Measurements from ENCODE around the gene MAMDC2.
"Not testable (repeated sequence)": the region's sequence is repeated elsewhere in the genome, so short reads cannot be mapped to it uniquely, and the experiment has no call there.

MAMDC2 gene

DNA sequence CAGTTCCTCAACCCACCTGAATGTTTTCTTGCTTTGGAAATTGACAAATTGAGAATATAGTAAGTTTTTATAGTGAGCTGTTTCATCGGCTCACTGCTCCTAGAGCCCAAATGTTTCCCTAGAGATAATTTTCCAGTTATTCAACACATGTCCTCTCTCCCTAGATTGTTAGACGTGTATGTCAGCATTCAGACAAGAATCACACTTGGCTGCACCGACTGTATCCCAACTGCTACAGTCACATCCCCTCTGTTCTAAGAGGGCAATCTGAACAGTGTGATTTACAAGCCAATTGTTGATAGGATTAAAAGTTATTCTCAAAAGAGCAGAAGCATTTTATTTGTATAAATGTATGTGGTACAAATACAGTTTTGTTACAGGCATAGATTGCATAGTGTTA, 93.9 kb downstream of the MAMDC2 start:
- no peak for DNase-seq

DNA sequence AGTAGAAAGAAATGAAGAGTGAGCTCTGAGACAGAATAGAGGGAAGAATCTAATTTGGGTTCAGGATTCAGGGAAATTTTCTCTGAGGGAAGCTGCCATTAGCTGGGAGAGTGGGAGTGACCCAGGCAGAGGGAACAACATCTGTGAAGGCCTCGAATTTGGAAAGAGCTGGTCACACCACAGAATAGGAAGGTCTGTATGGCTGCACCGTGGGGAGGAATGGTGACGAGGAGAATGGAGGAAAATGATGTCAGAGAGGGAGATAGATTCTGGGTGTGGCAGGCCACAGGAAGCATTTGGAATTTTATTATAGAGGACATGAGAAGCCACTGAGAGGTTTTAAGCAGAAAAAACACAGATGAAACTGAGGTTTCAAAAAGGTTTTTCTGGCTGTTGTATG, 98.5 kb downstream of the MAMDC2 start:
- DNase-seq: no peak

DNA sequence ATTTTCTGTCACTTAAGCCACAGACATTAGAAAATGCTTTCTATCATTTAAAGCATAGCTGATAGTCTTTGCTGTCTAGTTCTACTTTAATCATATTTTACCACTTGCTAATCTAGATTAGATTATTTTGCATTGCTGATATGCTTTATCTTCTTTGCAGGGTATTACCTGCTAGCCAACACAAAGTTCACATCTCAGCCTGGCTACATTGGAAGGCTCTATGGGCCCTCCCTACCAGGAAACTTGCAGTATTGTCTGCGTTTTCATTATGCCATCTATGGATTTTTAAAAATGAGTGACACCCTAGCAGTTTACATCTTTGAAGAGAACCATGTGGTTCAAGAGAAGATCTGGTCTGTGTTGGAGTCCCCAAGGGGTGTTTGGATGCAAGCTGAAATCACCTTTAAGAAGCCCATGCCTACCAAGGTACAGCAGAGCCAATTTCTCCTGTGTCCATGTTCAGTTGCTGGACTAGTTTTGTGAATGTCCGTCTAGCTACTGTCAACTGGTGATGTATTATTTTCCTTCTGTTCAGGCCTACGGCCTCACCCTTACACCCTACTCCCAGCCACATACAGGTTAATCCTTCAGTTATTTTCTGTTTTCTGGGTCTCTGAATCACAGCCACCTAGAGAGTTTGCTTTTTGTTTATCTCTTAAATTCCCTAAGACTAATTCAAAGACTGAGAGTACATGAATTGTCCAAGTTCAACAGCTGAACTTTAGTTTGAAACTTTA, 99.9 kb downstream of the MAMDC2 start:
- no peak for DNase-seq

DNA sequence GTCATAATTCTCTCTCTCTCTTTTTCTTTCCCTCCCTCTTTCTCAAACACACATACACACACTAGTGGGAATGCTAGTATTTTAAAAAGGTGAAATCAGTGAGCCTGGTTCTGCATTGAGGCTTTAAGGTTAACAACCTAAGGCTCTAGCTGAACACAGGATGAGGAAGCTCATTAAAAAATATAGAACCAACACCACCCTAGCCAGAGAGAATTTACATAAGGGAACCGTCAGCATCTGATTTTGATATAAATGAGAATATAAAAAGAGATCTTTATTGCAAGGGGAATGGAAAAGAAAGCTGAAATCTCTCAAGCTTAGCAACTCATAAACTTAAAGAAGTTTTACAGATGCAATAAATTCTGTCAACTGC, 100.5 kb downstream of the MAMDC2 start:
- DNase-seq: no peak

DNA sequence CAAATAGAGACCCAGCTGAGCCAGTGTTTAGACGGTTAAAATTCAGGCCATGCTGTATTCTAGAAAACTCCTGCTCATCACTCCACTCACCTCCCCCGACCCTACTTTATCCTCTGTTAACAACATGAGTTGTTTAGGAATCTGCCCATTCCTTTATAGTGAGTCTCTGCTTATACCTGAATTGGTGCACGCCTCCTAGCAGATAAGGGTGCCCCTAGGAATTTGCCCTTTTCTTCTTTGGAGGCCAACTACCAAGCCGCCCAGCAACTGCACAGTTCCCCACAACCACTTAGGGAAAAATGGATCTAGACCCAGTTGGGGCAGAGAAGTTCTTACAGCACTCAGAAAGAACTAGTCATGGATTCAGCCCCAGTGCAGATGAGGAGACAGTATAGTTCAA, 102.3 kb downstream of the MAMDC2 start:
- no peak for DNase-seq

DNA sequence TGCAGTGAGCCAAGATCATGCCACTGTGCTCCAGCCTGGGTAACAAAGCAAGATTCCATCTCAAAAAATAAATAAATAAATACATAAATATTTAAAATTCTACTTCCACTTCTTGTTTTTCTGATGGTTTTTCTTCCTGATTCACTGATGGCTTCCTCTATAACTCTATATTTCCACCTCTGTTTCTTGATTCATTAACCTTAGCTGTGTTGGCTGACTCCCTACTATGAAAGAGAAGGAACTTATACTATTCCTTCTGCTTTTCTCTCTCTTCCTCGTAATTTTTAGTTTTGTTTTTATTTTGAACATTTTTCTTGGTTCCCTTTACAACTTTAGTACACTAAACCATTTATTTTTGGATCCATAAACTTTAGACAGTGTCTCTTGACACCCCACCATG, 103.5 kb downstream of the MAMDC2 start:
- DNase-seq: no peak

DNA sequence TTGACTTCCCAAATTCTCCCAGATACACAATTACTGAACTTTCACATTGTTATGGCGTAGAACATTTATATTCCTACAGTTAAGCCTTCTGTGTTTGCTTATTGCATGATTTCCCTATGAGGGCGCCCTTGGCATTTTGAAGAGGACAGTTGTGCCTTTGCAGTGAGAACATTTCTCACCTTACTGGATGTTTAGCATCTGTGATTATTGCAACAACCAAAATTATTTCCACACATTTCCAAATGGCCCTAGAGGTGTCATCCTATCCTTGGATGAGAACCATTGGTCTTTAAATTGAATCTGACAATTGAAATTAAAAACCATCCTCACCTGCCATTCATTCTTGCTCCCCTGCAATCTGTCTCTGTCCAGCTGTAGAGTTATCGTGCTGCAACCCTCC, 104.0 kb downstream of the MAMDC2 start:
- no peak for DNase-seq

DNA sequence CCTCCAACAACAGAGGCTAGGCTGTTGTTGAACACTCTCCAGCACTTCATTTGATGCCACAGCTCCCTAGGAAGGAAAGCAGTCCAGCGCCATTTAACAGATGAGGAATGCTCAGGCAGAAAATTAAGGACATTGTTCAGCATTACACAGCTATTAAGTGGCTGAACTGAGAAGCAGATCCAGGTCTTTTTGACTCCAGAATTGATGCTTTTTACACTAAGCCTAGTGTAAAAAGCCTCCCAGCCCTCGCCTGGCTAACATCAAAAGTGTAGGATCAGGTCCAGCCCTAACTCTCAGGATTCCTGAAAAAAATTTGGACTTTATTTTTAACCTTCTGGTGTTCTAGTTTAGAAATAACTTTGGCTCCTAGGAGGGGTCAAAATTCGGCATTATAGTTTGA, 108.7 kb downstream of the MAMDC2 start:
- DNase-seq: no peak

DNA sequence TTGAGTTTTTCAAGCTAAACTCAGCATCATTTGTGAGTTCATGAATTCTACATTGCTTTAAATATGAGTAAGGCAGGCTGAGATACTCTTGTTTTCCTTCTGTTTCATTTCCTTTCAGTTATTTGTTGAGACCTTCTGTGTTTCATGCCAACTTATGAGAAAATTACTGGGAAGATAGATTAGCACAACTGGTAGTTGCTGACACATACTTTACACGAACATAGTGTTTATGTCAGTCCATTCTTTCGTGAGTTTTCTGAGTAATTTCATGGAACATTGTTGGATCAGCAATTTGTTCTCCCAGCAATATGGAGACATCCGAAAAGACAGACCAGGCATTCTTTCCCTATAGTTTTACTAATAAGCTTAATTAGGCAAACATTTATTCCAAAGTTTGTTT, 113.1 kb downstream of the MAMDC2 start:
- DNase-seq: no peak

DNA sequence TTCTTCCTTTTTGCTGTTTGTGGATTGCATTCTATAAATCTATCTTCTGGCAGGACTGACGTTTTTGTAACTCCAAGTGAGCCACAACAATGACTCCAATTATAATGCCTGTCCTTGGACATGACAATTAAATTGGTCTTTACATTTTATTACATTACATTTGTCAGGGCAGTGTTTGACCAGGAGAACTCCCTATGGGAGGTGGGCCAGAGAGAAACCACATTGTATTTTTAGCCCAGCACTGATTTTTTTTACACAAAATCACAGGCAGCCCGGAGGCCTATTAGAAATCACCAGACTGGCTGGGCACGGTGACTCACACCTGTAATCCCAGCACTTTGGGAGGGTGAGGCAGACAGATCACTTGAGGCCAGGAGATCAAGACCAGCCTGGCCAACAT, 116.0 kb downstream of the MAMDC2 start:
- no peak for DNase-seq

DNA sequence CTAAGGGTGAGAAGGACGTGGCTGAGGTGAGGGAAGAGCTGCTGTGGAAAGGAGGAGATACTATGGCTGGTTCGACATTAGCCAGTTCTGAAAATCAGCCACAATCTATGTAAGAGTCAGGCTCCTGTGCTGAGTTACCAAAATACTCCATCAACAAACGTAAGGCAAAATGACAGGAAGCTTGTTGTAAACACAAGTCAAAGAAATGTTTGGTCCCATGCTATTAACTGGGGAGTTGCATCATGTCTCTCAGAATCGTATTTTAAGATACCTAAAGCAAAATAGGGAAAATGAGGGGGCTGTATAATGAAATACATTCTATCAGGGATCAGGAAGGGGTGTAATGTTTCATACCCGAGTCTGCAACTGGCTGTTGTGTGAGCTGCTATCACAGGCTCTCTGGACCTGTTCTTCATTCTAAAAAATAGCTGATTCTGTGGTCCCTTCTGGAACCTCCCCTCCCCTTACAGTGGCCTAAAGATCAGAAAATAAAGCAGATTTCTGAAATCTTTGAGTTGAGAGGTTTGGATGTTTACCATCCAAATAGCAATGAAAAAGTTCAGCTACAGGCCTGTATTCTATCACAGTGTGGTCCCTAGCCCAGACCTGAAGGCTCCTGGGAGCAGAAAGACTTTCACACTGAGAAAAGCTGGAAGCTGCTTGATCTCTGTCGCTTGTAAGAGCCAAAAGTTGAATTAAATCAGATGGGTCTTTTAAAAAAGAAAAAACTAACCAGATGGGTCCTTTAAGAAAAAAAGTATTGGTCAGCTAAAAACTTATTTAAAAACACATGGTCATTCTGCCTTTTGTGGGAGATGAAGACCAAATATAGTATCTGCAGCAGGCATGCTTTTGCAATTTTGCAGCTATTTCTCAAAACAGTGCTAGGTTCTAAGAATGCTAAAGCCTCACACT, 117.3 kb downstream of the MAMDC2 start:
- DNase-seq: no peak

DNA sequence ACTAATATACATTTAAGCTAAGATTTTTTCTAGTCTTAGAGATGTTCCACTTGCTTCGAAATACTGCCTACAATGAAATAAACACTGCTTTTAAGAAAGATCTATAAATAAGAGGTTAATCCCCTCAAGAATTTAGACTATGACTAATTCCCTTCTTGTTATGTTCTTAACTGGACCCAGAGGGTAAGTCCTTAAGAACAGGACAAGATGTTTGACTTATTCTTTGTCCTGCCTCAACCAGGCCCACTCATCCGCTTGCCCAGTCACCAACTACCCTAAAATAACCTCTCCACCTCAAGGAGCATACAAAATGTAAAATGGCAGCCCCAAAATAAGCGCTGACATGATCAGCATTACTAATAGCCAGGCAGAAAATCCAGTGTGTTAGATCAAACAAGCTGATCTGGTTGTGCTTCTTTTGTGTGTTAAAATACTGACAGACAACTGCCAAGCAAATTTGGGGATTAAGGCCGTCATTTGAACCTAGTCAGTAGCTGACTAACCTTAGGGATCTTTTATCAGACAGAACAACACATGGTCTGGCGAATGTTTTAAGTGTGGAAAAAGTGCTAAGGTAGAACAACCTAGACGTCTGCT, 121.5 kb downstream of the MAMDC2 start:
- DNase-seq: no peak

DNA sequence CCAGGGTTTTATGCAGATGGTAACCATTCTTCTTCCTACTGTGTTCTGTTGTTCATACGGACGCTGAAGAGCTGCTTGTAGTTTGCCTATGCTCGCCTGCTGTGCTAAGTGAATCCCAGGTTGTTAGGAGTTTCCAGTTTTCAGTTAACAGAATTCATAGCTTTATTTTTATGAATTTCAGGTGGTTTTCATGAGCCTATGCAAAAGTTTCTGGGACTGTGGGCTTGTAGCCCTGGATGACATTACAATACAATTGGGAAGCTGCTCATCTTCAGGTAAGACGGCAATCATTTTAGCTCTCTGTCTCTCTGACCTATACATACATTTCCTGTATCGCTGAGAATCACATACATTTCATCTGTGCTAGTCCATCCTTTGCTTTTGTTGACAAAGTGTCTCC, 124.9 kb downstream of the MAMDC2 start:
- DNase-seq: no peak

DNA sequence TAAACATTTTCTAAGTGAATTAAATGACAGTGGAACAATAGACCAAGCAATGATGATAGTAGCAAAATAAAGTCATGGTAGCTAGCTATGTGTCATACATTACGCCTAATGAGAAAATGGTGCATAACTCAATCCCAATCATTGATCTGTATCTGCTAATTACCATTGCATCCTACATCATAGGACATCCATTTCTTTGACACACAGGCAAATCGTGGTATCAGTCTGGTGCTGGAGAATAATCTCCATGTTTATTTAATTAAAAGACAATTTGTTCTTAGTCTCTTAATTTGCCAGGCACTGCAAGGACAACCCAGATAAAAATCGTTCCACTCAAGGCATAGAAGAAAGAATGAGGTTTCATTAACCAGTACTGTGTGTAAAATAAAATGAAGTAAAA, 125.6 kb downstream of the MAMDC2 start:
- no peak for DNase-seq

DNA sequence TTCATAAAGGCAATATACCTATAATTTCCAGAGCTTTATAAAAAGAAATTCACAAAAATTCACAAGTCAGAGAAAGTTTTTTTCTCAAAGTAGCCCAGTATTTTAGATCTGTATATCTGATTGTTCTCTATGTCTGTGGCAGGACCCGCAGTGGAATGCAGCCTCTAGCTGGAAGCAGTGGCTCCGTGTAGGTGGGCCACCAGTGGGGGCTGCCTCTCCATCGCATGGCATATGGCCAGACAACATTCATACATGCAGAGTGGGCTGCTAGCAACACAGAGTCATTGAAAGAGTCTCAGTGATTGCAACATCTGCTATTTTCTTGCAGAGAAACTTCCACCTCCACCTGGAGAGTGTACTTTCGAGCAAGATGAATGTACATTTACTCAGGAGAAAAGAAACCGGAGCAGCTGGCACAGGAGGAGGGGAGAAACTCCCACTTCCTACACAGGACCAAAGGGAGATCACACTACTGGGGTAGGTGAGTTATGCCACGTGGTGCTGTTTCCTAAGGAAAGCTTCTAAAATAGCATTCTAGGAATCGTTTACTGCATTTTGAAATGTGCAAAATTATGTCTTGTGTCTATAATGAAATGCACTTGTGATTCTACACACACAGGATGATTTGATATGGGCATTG, 126.6 kb downstream of the MAMDC2 start:
- DNase-seq: no peak

DNA sequence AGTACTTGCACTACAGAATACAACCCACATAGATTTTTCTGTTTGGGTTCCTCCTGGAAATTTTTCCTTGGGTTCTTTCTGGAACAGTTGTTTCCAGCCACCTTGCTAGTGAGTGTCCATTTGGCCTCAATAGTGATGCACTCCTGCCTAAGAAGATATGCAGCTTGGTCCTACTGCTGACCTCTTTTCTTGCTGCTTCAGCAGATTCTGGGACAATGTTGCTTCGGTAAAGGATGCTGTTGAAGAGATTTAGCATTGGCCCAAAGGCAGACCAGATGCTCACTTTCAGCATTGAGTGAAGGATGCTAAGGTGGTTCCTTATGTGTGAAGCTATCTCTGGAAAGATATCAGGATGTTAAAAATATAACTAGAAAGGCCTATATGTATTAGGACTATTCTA, 128.9 kb downstream of the MAMDC2 start:
- no peak for DNase-seq

DNA sequence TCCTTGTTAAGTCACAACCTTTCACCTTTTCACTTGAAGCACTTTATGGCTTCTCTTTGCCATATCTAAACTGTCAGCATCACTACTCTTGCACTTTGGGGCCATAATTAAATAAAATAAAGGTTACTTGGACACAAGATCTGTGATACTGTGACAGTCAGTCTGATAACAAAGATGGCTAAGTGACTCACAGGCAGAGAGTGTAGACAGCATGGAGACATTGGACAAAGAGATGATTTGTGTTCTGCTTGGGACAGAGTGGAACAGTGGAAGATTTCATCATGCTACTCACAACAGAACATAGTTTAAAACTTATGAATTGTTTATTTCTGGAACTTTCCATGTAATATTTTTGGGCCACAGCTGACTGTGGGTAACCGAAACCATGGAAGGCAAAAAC, 133.5 kb downstream of the MAMDC2 start:
- no peak for DNase-seq

DNA sequence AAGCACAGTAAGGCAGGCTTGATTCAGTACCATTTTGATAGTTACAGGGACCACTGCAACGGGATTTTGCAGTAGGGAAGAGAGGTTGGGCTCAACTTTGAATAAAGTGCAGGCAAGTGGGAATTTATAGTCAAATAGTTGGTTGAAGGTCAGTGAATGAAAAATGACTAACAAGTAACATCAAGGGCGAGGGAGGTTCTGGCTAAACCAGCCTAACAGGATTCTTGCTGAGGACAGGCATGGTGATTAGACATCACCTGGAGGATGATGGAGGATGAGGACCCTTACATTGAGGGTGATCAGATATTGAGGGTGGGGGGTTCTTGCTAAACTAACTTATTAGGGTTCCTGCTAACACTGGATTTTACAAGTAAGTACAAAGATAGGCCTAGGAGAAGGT, 149.1 kb downstream of the MAMDC2 start:
- no peak for DNase-seq

DNA sequence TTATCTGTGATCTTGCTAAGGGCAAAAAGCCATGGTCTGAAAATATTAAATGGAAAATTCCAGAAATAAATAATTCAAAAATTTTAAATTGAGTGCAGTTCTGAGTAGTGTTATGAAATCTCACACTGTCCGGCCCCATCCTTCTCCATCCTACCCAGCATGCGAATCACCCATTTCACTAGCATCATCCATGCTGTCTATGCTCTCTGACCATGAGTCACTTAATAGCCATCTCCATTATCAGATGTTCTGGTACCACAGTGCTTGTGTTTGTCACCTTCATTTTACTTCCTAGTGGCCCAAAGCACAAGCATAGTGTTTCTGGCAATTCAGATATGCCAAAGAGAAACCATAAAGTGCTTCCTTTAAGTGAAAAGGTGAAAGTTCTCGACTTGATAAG, 151.8 kb downstream of the MAMDC2 start:
- no peak for DNase-seq

DNA sequence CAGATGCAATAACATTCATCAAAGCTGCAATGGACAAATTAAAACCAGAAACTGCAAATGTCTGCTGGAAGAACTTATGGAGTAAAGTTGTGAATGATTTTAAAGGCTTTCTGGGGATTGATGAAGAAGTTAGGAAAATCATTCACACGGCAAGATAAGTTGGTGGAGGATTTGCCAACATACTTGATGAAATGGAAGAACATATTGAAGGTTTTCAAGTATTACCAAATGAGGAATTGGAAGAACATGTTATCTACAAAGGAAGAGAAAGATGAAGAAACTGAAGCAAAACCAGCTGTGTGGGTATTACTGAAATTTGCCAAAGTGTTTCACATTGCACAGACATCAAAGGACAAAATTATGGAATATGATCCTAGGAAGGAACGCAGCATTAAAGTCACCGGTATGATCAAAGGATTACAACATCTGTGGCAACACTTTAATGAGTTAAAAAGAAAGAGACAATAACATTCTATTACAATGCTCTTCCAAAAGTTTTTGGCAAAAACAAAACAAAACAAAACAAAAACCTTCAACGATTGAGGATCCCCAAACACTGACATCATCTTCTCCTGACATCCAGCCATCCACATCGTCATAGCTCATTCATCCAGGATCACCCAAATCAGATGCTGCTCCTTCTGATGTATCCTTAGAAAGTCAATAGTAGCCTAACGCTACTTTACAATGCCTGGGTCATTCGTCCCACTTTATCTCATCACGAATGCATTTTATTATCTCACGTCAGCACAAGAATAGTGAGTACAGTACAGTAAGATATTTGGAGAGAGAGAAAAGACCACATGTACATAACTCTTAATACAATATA, 153.8 kb downstream of the MAMDC2 start:
- no peak for DNase-seq

DNA sequence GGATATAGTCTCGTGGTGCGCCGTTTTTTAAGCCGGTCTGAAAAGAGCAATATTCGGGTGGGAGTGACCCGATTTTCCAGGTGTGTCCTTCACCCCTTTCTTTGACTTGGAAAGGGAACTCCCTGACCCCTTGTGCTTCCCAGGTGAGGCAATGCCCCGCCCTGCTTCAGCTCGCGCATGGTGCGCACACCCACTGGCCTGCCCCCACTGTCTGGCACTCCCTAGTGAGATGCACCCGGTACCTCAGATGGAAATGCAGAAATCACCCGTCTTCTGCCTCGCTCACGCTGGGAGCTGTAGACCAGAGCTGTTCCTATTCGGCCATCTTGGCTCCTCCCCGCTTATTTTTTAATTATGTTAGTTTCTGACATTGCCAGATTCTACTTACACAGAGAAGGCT, 161.1 kb downstream of the MAMDC2 start:
- DNase-seq: not testable (repeated sequence)

DNA sequence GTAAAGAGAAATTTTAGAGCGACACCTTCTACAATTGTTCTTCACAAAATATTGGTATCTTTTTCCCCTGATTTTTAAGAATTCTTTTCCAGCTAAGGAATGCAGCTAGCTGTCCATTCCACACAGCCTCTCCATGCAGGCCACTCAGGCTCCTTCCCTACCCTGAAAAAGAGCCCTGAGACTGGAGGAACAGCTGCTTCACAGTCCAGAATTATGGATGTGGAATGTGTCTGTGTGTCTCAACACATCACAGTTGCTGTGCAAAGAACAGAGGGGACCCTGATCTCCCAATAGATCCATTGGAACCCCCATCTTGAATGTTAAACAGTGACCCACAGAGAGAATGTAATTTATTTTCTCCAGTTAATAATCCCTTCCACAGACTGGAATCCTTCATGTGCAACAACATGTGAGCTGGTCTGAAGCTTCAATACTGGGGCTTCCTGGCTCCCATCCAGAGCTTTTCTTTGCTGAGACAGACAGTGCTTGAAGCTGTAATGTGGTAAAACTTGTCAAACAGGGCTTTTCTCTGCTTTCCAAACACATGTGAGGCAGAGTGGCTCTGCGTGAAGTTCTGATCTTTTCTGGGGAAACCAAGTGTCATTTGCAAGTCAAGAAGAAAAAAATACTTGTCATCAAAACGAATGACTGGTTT, 161.8 kb downstream of the MAMDC2 start:
- no peak for DNase-seq

All from CD4-positive, alpha-beta T cell treated with Interleukin-17A for 1 hour (primary cell).